ENCODE data around the gene UGT1A3.
A peak's percentile ranks its signal among the peaks of the same experiment; 100 is the strongest.

Gene UGT1A3

DNA sequence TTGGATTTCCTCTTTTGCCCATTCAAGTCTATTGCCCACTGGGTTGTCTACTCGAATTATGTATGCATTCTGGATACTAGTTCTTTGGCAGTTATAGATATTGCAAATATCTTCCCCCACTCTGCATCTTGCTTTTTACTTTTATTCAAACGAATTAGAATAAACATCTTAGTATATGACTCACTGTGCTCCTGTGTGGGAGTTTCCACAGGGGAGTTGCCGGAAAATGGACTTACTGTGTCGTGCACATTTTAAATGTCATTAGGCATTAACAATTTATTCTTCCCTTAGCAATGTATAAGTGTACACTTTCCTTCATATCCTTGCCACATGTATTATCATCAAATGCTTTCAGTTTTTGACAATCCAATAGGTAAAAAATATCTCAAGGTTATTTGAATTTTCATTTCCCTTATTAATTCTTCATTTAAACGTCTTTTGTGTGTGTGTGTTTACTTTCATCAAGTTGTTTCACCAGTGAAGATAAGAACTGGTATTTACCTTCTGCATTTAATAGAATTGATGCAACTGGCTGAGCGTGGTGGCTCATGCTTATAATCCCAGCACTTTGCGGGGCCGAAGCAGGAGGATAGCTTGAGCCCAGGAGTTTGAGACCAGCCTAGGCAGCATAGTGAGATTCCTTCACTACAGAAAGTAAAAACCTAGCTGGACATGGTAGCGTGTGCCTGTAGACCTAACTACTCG, 20.8 kb upstream of the UGT1A3 start:
- Histone ChIP-seq H3K27me3 (ENCODE audit: low read length) (no peaks in the 10 kb centered on the region), H3K36me3 (ENCODE audit: low read length) (no peaks in the 10 kb centered on the region)

DNA sequence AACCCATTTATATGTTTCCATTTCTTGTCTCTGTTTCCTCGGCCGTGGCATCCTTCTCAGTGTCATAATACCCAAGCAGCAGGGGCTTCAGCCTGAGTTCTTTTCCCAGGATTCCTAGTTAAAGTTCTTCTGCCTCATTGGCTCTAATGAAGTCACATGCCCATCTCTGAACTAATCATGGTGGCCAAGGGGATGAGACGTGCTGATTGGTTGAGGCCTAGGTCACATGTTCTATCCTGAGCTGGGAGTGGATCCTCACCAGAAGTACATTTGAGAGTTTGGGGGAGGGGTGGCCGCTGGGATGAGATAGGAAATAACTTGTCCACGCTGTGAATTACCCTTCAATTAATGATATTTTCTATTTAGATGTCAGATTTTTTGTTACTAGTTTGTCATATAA, 19.9 kb upstream of the UGT1A3 start:
- no peaks in the 10 kb centered on the region for H3F3A ChIP-seq (ENCODE audit: insufficient read depth)
- H3K9me2 ChIP-seq (replicated peaks; ENCODE audit: insufficient read depth, low read length): no peaks in the 10 kb centered on the region
- TF ChIP-seq, protein P1, sequence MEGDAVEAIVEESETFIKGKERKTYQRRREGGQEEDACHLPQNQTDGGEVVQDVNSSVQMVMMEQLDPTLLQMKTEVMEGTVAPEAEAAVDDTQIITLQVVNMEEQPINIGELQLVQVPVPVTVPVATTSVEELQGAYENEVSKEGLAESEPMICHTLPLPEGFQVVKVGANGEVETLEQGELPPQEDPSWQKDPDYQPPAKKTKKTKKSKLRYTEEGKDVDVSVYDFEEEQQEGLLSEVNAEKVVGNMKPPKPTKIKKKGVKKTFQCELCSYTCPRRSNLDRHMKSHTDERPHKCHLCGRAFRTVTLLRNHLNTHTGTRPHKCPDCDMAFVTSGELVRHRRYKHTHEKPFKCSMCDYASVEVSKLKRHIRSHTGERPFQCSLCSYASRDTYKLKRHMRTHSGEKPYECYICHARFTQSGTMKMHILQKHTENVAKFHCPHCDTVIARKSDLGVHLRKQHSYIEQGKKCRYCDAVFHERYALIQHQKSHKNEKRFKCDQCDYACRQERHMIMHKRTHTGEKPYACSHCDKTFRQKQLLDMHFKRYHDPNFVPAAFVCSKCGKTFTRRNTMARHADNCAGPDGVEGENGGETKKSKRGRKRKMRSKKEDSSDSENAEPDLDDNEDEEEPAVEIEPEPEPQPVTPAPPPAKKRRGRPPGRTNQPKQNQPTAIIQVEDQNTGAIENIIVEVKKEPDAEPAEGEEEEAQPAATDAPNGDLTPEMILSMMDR (IDR thresholded peaks at IDR 0.05; ENCODE audit: insufficient read depth, low read length, poor library complexity, severe bottlenecking): no peak
- no peak for TF ChIP-seq EZH2phosphoT487 (conservative IDR thresholded peaks at IDR 0.05; ENCODE audit: low read length)
- no peak overlapping the region for H2AFZ ChIP-seq (ENCODE audit: low read depth, low read length, severe bottlenecking)
- H3K27ac ChIP-seq (ENCODE audit: low read depth, low read length): no peak overlapping the region
- H3K4me3 ChIP-seq (ENCODE audit: insufficient read depth, low read length, poor library complexity, severe bottlenecking): no peak overlapping the region
- H3K9ac ChIP-seq (ENCODE audit: low read length): no peak overlapping the region
- no peaks in the 10 kb centered on the region for H3K27me3 ChIP-seq (ENCODE audit: low read length)
- H3K36me3 ChIP-seq (ENCODE audit: low read length): no peaks in the 10 kb centered on the region
- H3K4me2 ChIP-seq (ENCODE audit: low read depth, low read length, poor library complexity, severe bottlenecking): no peak overlapping the region
- no peaks in the 10 kb centered on the region for H3K9me3 ChIP-seq (ENCODE audit: insufficient read depth, low read length)
- no peaks in the 10 kb centered on the region for H3K79me2 ChIP-seq (ENCODE audit: insufficient read depth, low read length)
- no peaks in the 10 kb centered on the region for H4K20me1 ChIP-seq (ENCODE audit: low read depth, low read length)

More for the DNA sequence above, 20.8 kb upstream of the UGT1A3 start:
- Histone ChIP-seq H2AFZ (ENCODE audit: low read depth, low read length, severe bottlenecking) (no peak overlapping the region), H3K9me3 (ENCODE audit: insufficient read depth, low read length) (no peaks in the 10 kb centered on the region), H3K9ac (ENCODE audit: low read length) (no peak overlapping the region), H3K9me2 (replicated peaks; ENCODE audit: insufficient read depth, low read length) (no peaks in the 10 kb centered on the region), H3K79me2 (ENCODE audit: insufficient read depth, low read length) (no peaks in the 10 kb centered on the region), H3K4me3 (ENCODE audit: insufficient read depth, low read length, poor library complexity, severe bottlenecking) (no peak overlapping the region), H4K20me1 (ENCODE audit: low read depth, low read length) (no peaks in the 10 kb centered on the region), H3K4me2 (ENCODE audit: low read depth, low read length, poor library complexity, severe bottlenecking) (no peak overlapping the region), H3K27ac (ENCODE audit: low read depth, low read length) (no peak overlapping the region), H3F3A (ENCODE audit: insufficient read depth) (no peaks in the 10 kb centered on the region)
- no peak for TF ChIP-seq EZH2phosphoT487 (conservative IDR thresholded peaks at IDR 0.05; ENCODE audit: low read length)
- TF ChIP-seq, protein P1 (IDR thresholded peaks at IDR 0.05; ENCODE audit: insufficient read depth, low read length, poor library complexity, severe bottlenecking): no peak

DNA sequence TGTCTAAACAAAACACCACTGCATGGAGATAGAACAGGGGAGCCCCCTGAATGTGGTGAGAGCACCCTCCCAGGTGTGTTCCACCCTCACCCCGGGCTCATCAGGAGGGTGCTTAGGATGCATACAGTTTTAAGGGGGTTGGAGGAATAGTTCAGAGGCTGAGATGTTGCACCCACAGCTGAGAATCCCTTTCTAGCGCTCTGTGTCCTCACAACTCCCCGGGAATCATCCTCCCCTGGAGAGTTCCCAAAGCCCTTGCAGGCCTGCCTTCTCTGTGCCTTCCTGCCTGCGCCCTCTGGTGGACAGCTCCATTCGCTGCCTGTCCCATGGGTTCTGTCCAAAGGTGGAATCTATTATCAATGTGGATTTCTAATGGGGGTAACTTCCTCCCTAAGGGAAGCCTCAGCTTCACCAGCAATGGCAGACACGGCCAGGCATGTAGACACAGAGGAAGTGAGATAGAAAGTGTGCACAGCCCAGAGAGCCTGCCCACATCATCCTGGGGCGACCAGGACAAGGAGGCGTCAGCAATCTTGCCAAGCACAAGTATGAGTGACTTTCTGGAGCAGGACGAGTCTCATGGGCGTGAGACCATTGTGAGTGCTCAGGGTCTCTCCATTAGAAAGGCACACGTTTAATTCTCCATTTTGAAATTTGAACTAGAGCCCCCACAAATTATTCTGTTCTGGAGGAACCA, 17.4 kb upstream of the UGT1A3 start:
- no peaks in the 10 kb centered on the region for H3K27me3 ChIP-seq (ENCODE audit: low read length)
- TF ChIP-seq, protein P1 (IDR thresholded peaks at IDR 0.05; ENCODE audit: insufficient read depth, low read length, poor library complexity, severe bottlenecking): peak; percentile 98
- TF ChIP-seq EZH2phosphoT487 (conservative IDR thresholded peaks at IDR 0.05; ENCODE audit: low read length): no peak
- H3F3A ChIP-seq (ENCODE audit: insufficient read depth): no peaks in the 10 kb centered on the region
- H2AFZ ChIP-seq (ENCODE audit: low read depth, low read length, severe bottlenecking): no peak overlapping the region
- no peak overlapping the region for H3K9ac ChIP-seq (ENCODE audit: low read length)
- no peaks in the 10 kb centered on the region for H3K79me2 ChIP-seq (ENCODE audit: insufficient read depth, low read length)
- no peak overlapping the region for H3K4me3 ChIP-seq (ENCODE audit: insufficient read depth, low read length, poor library complexity, severe bottlenecking)
- no peaks in the 10 kb centered on the region for H3K36me3 ChIP-seq (ENCODE audit: low read length)
- H3K4me2 ChIP-seq (ENCODE audit: low read depth, low read length, poor library complexity, severe bottlenecking): no peak overlapping the region
- no peak overlapping the region for H3K27ac ChIP-seq (ENCODE audit: low read depth, low read length)
- H3K9me3 ChIP-seq (ENCODE audit: insufficient read depth, low read length): no peaks in the 10 kb centered on the region
- no peaks in the 10 kb centered on the region for H4K20me1 ChIP-seq (ENCODE audit: low read depth, low read length)
- H3K9me2 ChIP-seq (replicated peaks; ENCODE audit: insufficient read depth, low read length): no peaks in the 10 kb centered on the region
